Measurements from ENCODE around the gene TMEM86B.

TMEM86B gene

DNA sequence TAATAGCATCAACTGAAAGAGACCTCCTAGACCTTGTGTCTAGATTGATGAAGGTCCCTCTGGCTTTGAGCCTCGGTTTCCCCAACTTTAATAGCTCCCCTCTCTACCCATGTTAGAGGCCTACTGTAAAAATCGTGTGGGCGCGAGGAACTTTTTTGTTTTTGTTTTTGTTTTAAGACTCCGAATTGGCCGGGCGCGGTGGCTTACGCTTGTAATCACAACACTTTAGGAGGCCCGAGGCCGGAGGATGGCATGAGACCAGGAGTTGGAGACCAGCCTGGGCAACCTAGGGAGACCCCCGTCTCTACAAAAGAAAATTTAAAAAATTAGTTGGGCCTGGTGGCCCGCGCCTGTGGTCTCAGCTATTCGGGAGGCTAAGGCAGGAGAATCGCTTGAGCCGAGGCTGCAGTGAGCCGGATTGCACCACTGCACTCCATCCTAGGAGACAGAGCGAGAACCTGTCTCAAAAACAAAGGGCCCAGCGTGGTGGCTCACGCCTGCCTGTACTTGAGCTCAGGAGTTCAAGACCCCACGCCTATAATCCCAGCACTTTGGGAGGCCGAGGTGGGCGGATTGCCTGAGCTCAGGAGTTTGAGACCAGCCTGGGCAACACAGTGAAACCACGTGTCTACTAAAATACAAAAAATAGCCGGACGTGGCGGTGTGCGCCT is 31.1 kb upstream of the TMEM86B start:
- DNase-seq = no peak
- H3K36me3 ChIP-seq = peaks cover 0 to 7% (median 0%) of the 10 kb centered on the region in 3 donors
- intact Hi-C loops (cut with DNase I; ENCODE audit: low total_unique reads) = no loop called here
- H3K4me3 ChIP-seq = peak overlapping the region; percentile 91 to 97
- H3K9me3 ChIP-seq = no peaks in the 10 kb centered on the region
- no peaks in the 10 kb centered on the region for H3K27me3 ChIP-seq
- TF ChIP-seq, protein P1, sequence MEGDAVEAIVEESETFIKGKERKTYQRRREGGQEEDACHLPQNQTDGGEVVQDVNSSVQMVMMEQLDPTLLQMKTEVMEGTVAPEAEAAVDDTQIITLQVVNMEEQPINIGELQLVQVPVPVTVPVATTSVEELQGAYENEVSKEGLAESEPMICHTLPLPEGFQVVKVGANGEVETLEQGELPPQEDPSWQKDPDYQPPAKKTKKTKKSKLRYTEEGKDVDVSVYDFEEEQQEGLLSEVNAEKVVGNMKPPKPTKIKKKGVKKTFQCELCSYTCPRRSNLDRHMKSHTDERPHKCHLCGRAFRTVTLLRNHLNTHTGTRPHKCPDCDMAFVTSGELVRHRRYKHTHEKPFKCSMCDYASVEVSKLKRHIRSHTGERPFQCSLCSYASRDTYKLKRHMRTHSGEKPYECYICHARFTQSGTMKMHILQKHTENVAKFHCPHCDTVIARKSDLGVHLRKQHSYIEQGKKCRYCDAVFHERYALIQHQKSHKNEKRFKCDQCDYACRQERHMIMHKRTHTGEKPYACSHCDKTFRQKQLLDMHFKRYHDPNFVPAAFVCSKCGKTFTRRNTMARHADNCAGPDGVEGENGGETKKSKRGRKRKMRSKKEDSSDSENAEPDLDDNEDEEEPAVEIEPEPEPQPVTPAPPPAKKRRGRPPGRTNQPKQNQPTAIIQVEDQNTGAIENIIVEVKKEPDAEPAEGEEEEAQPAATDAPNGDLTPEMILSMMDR (IDR thresholded peaks at IDR 0.05) = no peak
- peaks cover 0 to 42% (median 38%) of the 10 kb centered on the region in 4 donors for H3K4me1 ChIP-seq
- H3K27ac ChIP-seq = peak overlapping the region; percentile 94

DNA sequence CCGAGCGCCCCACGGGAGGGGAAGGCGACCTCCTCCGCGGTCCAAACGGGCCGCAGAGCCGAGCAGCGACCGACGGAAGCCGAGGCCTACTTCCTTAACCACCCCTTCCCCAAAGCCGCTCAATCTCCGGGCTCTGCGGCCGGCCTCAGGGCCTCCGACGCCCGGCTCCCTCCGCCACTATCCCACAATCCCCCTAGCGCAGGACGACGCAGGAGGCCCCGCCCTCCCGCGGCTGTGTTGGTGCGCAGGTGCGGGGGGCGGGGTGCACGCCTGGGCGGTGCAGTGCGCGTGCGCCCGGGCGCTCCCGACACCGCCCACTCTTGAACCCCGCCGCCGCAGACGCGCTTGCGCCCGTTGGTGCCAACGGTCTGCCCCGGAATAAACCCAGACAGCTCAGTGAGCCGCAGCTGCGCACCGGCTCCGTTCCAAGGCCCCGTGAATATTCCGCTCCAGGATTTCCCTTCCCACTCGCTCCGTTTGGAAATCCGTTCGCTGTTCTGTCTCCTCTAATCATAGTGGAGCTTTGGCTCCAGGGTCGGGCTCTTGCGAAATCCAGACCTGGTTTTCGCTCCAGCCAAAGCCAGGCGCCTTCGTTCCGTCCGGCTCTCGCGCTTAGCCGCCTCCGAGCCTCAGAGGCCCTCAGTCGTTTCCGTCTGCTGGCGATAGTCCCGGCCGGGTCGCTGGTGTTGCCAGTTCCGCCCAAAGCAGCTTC is 30.4 kb upstream of the TMEM86B start, which contains the start of gene PPP6R1:
TSS of gene PPP6R1 (minus strand) at position 190 of the 712 bp plus-strand sequence. CDS start 11,914 bp downstream, outside the sequence.
- Histone ChIP-seq H3K27me3 (no peaks in the 10 kb centered on the region), H3K27ac (peak within 1 kb of the TSS; percentile 94), H3K36me3 (peaks cover 0 to 7% (median 0%) of the 10 kb centered on the region in 3 donors), H3K4me3 (peak within 1 kb of the TSS; percentile 91 to 97), H3K9me3 (no peaks in the 10 kb centered on the region), H3K4me1 (peaks cover 0 to 47% (median 43%) of the 10 kb centered on the region in 4 donors)
- TF ChIP-seq, protein P1 (IDR thresholded peaks at IDR 0.05) = peak in 1 of 2 experiments; percentile 14
- peak; percentile 95 to 100 for DNase-seq
- intact Hi-C loops (cut with DNase I; ENCODE audit: low total_unique reads) = no loop called here

DNA sequence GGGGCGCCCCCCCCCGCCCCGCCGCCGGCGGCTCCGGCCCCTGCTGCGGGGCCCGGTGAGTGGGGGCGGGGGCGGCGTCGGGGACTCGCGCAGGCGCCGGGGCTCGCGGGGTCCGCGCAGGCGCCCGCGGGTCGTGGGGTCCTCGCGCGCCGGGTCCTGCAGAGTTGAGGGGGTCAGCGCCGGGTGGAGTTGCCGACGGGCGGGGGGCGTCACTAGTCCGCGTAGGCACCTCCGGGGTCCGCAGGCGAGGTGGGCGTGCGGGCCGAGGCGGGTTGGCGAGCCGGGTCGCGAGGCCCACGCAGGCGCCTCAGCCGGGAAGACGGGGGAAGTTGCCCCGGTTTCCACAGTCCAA is 29.9 kb upstream of the TMEM86B start:
- H3K4me3 ChIP-seq = peak overlapping the region; percentile 91 to 97
- H3K9me3 ChIP-seq = no peaks in the 10 kb centered on the region
- intact Hi-C loops (cut with DNase I; ENCODE audit: low total_unique reads) = no loop called here
- H3K27me3 ChIP-seq = no peaks in the 10 kb centered on the region
- H3K36me3 ChIP-seq = peaks cover 0 to 7% (median 0%) of the 10 kb centered on the region in 3 donors
- no peak for DNase-seq
- H3K4me1 ChIP-seq = peaks cover 0 to 47% (median 44%) of the 10 kb centered on the region in 4 donors
- H3K27ac ChIP-seq = peak overlapping the region; percentile 85 to 94
- TF ChIP-seq, protein P1 (IDR thresholded peaks at IDR 0.05) = no peak

DNA sequence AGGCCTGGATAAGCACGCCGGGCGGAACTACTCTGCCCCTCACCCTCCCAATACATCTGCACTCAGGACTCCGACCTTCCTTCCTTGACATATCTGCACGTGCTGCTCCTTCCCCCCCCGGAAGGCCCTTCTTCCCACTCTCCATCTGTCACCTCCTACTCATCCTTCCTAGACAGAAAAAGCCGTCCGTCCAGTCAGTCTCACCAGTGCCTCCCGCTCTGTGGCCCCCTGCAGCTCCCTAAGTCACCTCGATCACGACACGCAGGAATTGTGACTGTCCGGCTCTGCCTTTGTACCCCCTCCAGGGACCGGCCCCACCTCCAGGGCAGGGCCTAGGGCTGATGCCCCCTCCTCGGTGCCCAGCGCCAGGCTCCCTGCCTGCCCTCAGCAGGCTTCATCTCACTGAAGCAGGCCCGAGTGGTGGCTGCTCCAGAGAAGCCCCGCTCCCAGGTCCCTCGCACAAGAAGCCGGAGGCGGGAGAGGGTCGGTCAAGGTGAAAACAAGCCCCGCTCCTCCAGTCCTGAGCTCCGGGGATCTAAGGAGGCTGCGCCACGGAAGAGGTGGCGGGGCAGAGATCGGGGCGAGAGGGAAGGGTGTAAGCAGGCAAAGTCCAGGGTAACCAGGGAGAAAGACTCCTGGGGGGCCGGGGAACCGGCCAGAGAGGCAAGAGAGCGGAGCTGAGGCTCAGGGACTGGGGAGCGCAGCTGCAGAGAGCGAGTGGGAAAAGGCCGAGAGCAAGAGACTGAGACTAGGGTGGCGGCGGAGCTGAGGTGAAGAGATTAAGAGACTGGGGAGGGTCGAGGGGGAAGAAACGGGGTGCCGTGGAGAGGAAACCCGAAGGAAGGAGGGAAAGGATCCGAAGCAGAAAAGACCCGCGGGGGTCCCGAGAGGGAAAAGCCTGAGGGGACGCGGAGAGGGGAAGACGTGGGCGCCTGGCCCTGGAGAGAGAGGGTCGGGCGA is 29.2 kb upstream of the TMEM86B start:
- H3K27me3 ChIP-seq = no peaks in the 10 kb centered on the region
- TF ChIP-seq, protein P1 (IDR thresholded peaks at IDR 0.05) = no peak
- peak overlapping the region; percentile 91 to 97 for H3K4me3 ChIP-seq
- peak overlapping the region; percentile 85 to 94 for H3K27ac ChIP-seq
- no peaks in the 10 kb centered on the region for H3K9me3 ChIP-seq
- DNase-seq = no peak
- H3K4me1 ChIP-seq = peaks cover 0 to 47% (median 44%) of the 10 kb centered on the region in 4 donors
- H3K36me3 ChIP-seq = peaks cover 0 to 12% (median 0%) of the 10 kb centered on the region in 3 donors
- intact Hi-C loops (cut with DNase I; ENCODE audit: low total_unique reads) = no loop called here

Measured in tibial artery (tissue), 4 donors.